Neuronal stem cell (in vitro differentiated cells): ENCODE results near the gene RALGAPA1.
"Not testable (repeated sequence)": the region's sequence is repeated elsewhere in the genome, so short reads cannot be mapped to it uniquely, and the experiment has no call there.

ENCODE experiments used
- DNase-seq: peaks from one replicate; pipeline ENCODE4 v3.0.0-alpha.2; 2013; ENCODE audit warnings: low spot score
- H2AFZ ChIP-seq: one replicate; pipeline ENCODE4 v1.6.1; 2013; ENCODE audit warnings: mild to moderate bottlenecking, low read length, inconsistent platforms
- H2AK5ac ChIP-seq: 2 replicates; pipeline ENCODE4 v1.6.1; 2013; ENCODE audit warnings: low read depth, mild to moderate bottlenecking, inconsistent platforms, low read length, moderate library complexity, mixed read lengths
- H2BK120ac ChIP-seq: 2 replicates; pipeline ENCODE4 v1.6.1; 2013; ENCODE audit warnings: low read depth, mild to moderate bottlenecking, inconsistent platforms, low read length, moderate library complexity, mixed read lengths
- H2BK12ac ChIP-seq: one replicate; pipeline ENCODE4 v1.6.1; 2013; ENCODE audit warnings: low read length, inconsistent platforms
- H2BK15ac ChIP-seq: 2 replicates; pipeline ENCODE4 v1.6.1; 2013; ENCODE audit warnings: mild to moderate bottlenecking, low read length, inconsistent platforms, mixed read lengths
- H2BK5ac ChIP-seq: one replicate; pipeline ENCODE4 v1.6.1; 2013; ENCODE audit warnings: inconsistent platforms, mild to moderate bottlenecking, low read length, moderate library complexity
- H3K14ac ChIP-seq: one replicate; pipeline ENCODE4 v1.6.1; 2013; ENCODE audit warnings: low read length, inconsistent platforms
- H3K18ac ChIP-seq: 2 replicates; pipeline ENCODE4 v1.6.1; 2013; ENCODE audit warnings: low read length, inconsistent platforms
- H3K23ac ChIP-seq: 2 replicates; pipeline ENCODE4 v1.6.1; 2013; ENCODE audit warnings: low read depth, mild to moderate bottlenecking, mixed read lengths, low read length, inconsistent platforms; ENCODE audit not compliant: poor library complexity
- H3K27ac ChIP-seq: replicated peaks from 3 replicates; pipeline ENCODE4 v1.5.1; 2013; ENCODE audit warnings: low read length, inconsistent platforms
- H3K27me3 ChIP-seq, 3 experiments: 2 replicates each; pipeline ENCODE4 v1.6.1; 2013; ENCODE audit warnings: low read length in 3 of 3, mild to moderate bottlenecking in 2 of 3, inconsistent platforms in 1 of 3, low read depth in 1 of 3, mixed read lengths in 1 of 3, moderate library complexity in 1 of 3; ENCODE audit not compliant: control insufficient read depth in 3 of 3, insufficient read depth in 3 of 3
- H3K36me3 ChIP-seq, 2 donors: replicated peaks in 1 of 2; 2 replicates each; pipeline ENCODE4 v1.6.1; 2013; ENCODE audit warnings: low read length in 2 of 2; ENCODE audit not compliant: control insufficient read depth in 2 of 2, insufficient read depth in 2 of 2
- H3K4ac ChIP-seq: 2 replicates; pipeline ENCODE4 v1.6.1; 2013; ENCODE audit warnings: inconsistent platforms, mild to moderate bottlenecking, low read length, moderate library complexity
- H3K4me1 ChIP-seq, 2 donors: 1 replicate in 1 of 2; 2 replicates in 1 of 2; pipeline ENCODE4 v1.6.1; 2013; ENCODE audit warnings: low read length in 2 of 2, low read depth in 1 of 2; ENCODE audit not compliant: control insufficient read depth in 2 of 2, insufficient read depth in 1 of 2
- H3K4me2 ChIP-seq: one replicate; pipeline ENCODE4 v1.6.1; 2013; ENCODE audit warnings: mild to moderate bottlenecking, low read length, inconsistent platforms; ENCODE audit not compliant: insufficient read depth, poor library complexity, severe bottlenecking
- H3K4me3 ChIP-seq, 2 donors: 2 replicates each; pipeline ENCODE4 v1.5.1; 2013; ENCODE audit warnings: low read length in 2 of 2, mild to moderate bottlenecking in 2 of 2, inconsistent platforms in 1 of 2, moderate library complexity in 1 of 2
- H3K79me1 ChIP-seq: one replicate; pipeline ENCODE4 v1.6.1; 2013; ENCODE audit warnings: low read depth, mild to moderate bottlenecking, inconsistent platforms, low read length, moderate library complexity
- H3K9ac ChIP-seq: one replicate; pipeline ENCODE4 v1.6.1; 2013; ENCODE audit warnings: mild to moderate bottlenecking, low read depth, low read length, inconsistent platforms; ENCODE audit not compliant: poor library complexity
- H3K9me3 ChIP-seq, 2 donors: replicated peaks in 1 of 2; 2 replicates each; pipeline versions ENCODE3 to v1.6.1; 2013; ENCODE audit warnings: low read length in 2 of 2, mild to moderate bottlenecking in 2 of 2, inconsistent platforms in 1 of 2, low read depth in 1 of 2, mixed read lengths in 1 of 2, moderate library complexity in 1 of 2; ENCODE audit not compliant: control insufficient read depth in 2 of 2, insufficient read depth in 1 of 2
- H4K8ac ChIP-seq: one replicate; pipeline ENCODE4 v1.6.1; 2013; ENCODE audit warnings: low read depth, mild to moderate bottlenecking, inconsistent platforms, low read length, moderate library complexity
- H4K91ac ChIP-seq: one replicate; pipeline ENCODE4 v1.6.1; 2013; ENCODE audit warnings: low read length, low read depth, mild to moderate bottlenecking, inconsistent platforms; ENCODE audit not compliant: poor library complexity
- WGBS, 2 donors: extraction: QIAGEN DNeasy Blood & Tissue Kit; methylation state at CpG; one replicate each; pipeline ENCODE4 v1.1.7; 2013; ENCODE audit warnings: missing lambda C conversion rate in 2 of 2, mixed read lengths in 1 of 2; ENCODE audit not compliant: insufficient read length in 2 of 2, insufficient replicate concordance in 1 of 2; ENCODE audit errors: extremely low coverage in 2 of 2; 5-methylcytosine and 5-hydroxymethylcytosine counted together

The RALGAPA1 gene

DNA sequence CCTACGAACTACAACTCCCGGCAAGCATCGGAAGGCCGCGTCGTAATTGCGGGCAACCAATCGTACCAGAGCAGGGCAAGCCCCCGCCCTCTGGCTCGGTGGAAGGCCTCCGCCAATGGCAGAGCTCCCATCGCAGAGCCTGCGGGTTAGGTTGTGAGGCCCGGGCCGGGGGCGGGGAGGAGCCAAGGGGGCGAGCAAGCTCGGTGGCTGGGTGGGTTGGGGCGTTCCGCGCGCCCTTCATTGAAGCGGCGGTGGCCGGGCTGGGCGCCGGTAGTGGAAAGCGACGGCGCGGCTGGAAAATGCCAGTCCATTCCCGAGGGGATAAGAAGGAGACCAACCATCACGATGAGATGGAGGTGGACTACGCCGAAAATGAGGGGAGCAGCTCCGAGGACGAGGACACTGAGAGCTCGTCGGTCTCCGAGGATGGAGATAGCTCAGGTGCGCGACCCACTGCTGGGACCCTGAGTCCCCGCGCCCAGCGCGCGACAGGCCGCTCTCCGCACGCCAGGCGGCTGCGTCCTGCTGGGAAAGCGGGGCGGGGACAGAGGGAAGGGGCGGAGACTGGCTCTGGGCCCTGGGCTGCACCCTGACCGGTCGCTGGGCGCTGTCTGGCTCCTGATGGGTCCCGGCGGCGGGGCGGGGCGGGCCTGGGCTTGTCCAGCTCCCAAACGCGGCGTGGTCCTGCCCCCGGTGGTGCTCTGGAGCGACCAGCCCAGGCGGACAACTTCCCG is 17.3 kb upstream of the RALGAPA1 start, which contains the start of gene BRMS1L:
TSS of gene BRMS1L (plus strand) at position 121 of the 734 bp plus-strand sequence. CDS start at position 300, 179 bp downstream.
- H3K4ac ChIP-seq = no peak within 1 kb of the TSS
- WGBS, 2 donors = no CpG with 5 or more reads among the region's 70 CpGs

GRCh38 chr14:35825968-35826217 is 16.8 kb upstream of the RALGAPA1 start:
- no peak overlapping the region for H3K4ac ChIP-seq
- no peak overlapping the region for H4K8ac ChIP-seq
- no peak overlapping the region for H3K18ac ChIP-seq
- peak overlapping the region; percentile 53 for H3K4me2 ChIP-seq
- H3K14ac ChIP-seq = no peak overlapping the region
- no peaks in the 10 kb centered on the region for H3K4me1 ChIP-seq
- H3K9me3 ChIP-seq = no peaks in the 10 kb centered on the region
- no peak overlapping the region for H2BK15ac ChIP-seq
- no peaks in the 10 kb centered on the region for H3K27me3 ChIP-seq
- H3K27ac ChIP-seq = no peak overlapping the region
- H3K9ac ChIP-seq = no peak overlapping the region
- peak overlapping the region; percentile 83 for H2AFZ ChIP-seq
- H4K91ac ChIP-seq = no peak overlapping the region
- no CpG with 5 or more reads among the region's 6 CpGs for WGBS, 2 donors
- H2AK5ac ChIP-seq = no peak overlapping the region
- peaks cover 5% of the 10 kb centered on the region for H3K79me1 ChIP-seq
- H2BK120ac ChIP-seq = no peak overlapping the region
- peaks cover 0 to 1% of the 10 kb centered on the region in 2 donors for H3K36me3 ChIP-seq
- H2BK5ac ChIP-seq = no peak overlapping the region
- H3K23ac ChIP-seq = no peak overlapping the region
- DNase-seq = no peak
- H3K4me3 ChIP-seq = peak overlapping the region; percentile 71 to 97
- H2BK12ac ChIP-seq = no peak overlapping the region

More for the DNA sequence above, 17.3 kb upstream of the RALGAPA1 start, which contains the start of gene BRMS1L:
- peak within 1 kb of the TSS; percentile 100 for H3K23ac ChIP-seq
- H2BK5ac ChIP-seq = peak within 1 kb of the TSS; percentile 93
- no peak within 1 kb of the TSS for H4K91ac ChIP-seq
- peak within 1 kb of the TSS; percentile 100 for H3K27ac ChIP-seq
- peaks cover 5% of the 10 kb centered on the region for H3K79me1 ChIP-seq
- H2BK15ac ChIP-seq = no peak within 1 kb of the TSS
- H3K4me3 ChIP-seq = peak within 1 kb of the TSS; percentile 96 to 97
- no peaks in the 10 kb centered on the region for H3K9me3 ChIP-seq
- no peaks in the 10 kb centered on the region for H3K27me3 ChIP-seq
- peak within 1 kb of the TSS; percentile 67 for H3K4me2 ChIP-seq
- peak within 1 kb of the TSS; percentile 41 for H2BK12ac ChIP-seq
- H3K4me1 ChIP-seq = no peaks in the 10 kb centered on the region
- peak within 1 kb of the TSS; percentile 97 for H2AFZ ChIP-seq
- peak within 1 kb of the TSS; percentile 98 for H3K14ac ChIP-seq
- H4K8ac ChIP-seq = no peak within 1 kb of the TSS
- H3K9ac ChIP-seq = peak within 1 kb of the TSS; percentile 94
- no peak within 1 kb of the TSS for H2BK120ac ChIP-seq
- H3K36me3 ChIP-seq = peaks cover 0 to 6% of the 10 kb centered on the region in 2 donors
- peak; percentile 97 for DNase-seq
- H2AK5ac ChIP-seq = no peak within 1 kb of the TSS
- H3K18ac ChIP-seq = peak within 1 kb of the TSS; percentile 100

DNA sequence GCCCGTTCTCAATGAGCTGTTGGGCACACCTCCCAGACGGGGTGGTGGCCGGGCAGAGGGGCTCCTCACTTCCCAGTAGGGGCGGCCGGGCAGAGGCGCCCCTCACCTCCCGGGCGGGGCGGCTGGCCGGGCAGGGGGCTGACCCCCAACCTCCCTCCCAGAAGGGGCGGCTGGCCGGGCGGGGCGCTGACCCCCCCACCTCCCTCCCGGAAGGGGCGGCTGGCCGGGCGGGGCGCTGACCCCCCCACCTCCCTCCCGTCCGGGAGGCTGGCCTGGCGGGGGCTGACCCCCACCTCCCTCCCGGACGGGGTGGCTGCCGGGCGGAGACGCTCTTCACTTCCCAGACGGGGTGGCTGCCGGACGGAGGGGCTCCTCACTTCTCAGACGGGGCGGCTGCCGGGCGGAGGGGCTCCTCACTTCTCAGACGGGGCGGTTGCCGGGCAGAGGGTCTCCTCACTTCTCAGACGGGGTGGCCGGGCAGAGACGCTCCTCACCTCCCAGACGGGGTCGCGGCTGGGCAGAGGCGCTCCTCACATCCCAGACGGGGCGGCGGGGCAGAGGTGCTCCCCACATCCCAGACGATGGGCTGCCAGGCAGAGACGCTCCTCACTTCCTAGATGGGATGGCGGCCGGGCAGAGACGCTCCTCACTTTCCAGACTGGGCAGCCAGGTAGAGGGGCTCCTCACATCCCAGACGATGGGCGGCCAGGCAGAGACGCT is 15.5 kb upstream of the RALGAPA1 start:
- not testable (repeated sequence) for H3K4me1 ChIP-seq, H3K27me3 ChIP-seq, H2AFZ ChIP-seq, H2BK12ac ChIP-seq, H2BK5ac ChIP-seq, H2AK5ac ChIP-seq, H4K91ac ChIP-seq, H3K23ac ChIP-seq, H3K4me3 ChIP-seq, H4K8ac ChIP-seq, H3K18ac ChIP-seq, H3K4me2 ChIP-seq, DNase-seq, H3K4ac ChIP-seq, H3K9me3 ChIP-seq, H3K9ac ChIP-seq, H3K27ac ChIP-seq, H3K36me3 ChIP-seq, H3K79me1 ChIP-seq, H3K14ac ChIP-seq, H2BK120ac ChIP-seq, H2BK15ac ChIP-seq
- WGBS, 2 donors = no CpG with 5 or more reads among the region's 55 CpGs

DNA sequence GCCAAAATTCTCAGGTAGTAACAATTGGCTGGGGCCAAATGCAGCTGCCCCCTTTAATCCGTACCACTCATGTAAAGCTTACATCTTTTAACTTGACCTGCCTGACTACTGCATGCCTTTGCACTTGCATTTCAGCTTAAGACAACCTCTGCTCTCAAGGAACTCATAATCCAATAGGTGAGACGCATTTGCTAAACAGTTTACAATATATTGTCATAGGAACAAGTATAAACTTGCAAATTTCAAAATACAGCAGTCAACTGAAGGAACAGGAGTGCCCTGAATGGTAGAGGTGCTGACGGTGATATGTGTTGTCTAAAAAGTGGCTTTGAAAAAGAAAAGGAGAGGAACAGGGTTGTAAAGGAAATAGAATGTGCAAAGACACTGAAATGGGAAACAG is 13.4 kb upstream of the RALGAPA1 start:
- no peak overlapping the region for H3K9ac ChIP-seq
- H3K14ac ChIP-seq = no peak overlapping the region
- H3K27ac ChIP-seq = no peak overlapping the region
- WGBS, 2 donors = no CpG with 5 or more reads among the region's 3 CpGs
- H3K36me3 ChIP-seq = no peaks in the 10 kb centered on the region
- H3K79me1 ChIP-seq = no peaks in the 10 kb centered on the region
- no peak overlapping the region for H3K23ac ChIP-seq
- H2BK120ac ChIP-seq = no peak overlapping the region
- H3K27me3 ChIP-seq = no peaks in the 10 kb centered on the region
- no peak overlapping the region for H4K8ac ChIP-seq
- H3K9me3 ChIP-seq = no peaks in the 10 kb centered on the region
- no peak overlapping the region for H2AK5ac ChIP-seq
- DNase-seq = no peak
- H2BK5ac ChIP-seq = no peak overlapping the region
- no peak overlapping the region for H3K18ac ChIP-seq
- no peaks in the 10 kb centered on the region for H3K4me1 ChIP-seq
- no peak overlapping the region for H3K4me2 ChIP-seq
- H3K4me3 ChIP-seq = no peak overlapping the region
- no peak overlapping the region for H4K91ac ChIP-seq
- H3K4ac ChIP-seq = no peak overlapping the region
- H2BK15ac ChIP-seq = no peak overlapping the region
- H2AFZ ChIP-seq = peak overlapping the region; percentile 13
- no peak overlapping the region for H2BK12ac ChIP-seq
